HEK293 (cell line): ENCODE measurements around the gene CNIH1.
"Not testable (repeated sequence)": the region's sequence is repeated elsewhere in the genome, so short reads cannot be mapped to it uniquely, and the experiment has no call there.

Source experiments
- HOXA7 ChIP-seq: sonication (generic); formaldehyde crosslinking; IDR thresholded peaks from 2 replicates; pipeline ENCODE4 v1.8.1; 2022; ENCODE audit warnings: missing genetic modification reagents, borderline replicate concordance
- SETDB1 ChIP-seq: IDR thresholded peaks from one replicate; pipeline ENCODE4 v1.6.1; 2017; ENCODE audit warnings: mild to moderate bottlenecking, low read length, moderate library complexity, mixed read lengths; ENCODE audit not compliant: insufficient read length
- TCF7L2 ChIP-seq: IDR thresholded peaks from 2 replicates; pipeline ENCODE4 v1.6.1; 2011; ENCODE audit warnings: low read depth, mild to moderate bottlenecking, inconsistent platforms, low read length, moderate library complexity, borderline replicate concordance
- ZNF510 ChIP-seq: fragments of 450-650 bp; formaldehyde crosslinking; IDR thresholded peaks from 2 replicates; pipeline ENCODE4 v1.5.1; 2018; ENCODE audit warnings: mild to moderate bottlenecking, missing genetic modification characterization, missing biosample characterization; ENCODE audit not compliant: insufficient replicate concordance

DNA sequence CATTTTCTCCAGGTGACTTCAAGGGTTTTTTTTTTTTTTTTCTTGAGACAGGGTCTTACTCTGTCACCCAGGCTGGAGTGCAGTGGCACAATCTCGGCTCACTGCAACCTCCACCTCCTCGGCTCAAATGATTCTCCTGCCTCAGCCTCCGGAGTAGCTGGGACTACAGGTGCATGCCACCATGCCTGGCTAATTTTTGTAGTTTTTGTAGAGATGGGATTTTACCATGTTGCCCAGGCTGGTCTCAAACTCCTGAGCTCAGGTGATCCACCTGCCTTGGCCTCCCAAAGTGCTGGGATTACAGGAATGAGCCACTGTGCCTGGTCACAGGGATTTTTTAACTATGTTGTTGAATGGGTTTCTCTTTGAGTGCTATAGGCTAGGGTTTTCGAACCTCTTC lies 3.2 kb downstream of the CNIH1 start:
- not testable (repeated sequence) for TF ChIP-seq HOXA7; ZNF510 (tag by site-specific recombination); SETDB1; TCF7L2
